ENCODE data around the gene PREX1. TPM values are rescaled to one million over a fixed set of nuclear protein-coding genes. Genes with fewer than 3 reads are reported as not detected.

PREX1 gene
- total RNA-seq, 2 donors from 2014 or later, result 7.4 to 37.9 TPM

DNA sequence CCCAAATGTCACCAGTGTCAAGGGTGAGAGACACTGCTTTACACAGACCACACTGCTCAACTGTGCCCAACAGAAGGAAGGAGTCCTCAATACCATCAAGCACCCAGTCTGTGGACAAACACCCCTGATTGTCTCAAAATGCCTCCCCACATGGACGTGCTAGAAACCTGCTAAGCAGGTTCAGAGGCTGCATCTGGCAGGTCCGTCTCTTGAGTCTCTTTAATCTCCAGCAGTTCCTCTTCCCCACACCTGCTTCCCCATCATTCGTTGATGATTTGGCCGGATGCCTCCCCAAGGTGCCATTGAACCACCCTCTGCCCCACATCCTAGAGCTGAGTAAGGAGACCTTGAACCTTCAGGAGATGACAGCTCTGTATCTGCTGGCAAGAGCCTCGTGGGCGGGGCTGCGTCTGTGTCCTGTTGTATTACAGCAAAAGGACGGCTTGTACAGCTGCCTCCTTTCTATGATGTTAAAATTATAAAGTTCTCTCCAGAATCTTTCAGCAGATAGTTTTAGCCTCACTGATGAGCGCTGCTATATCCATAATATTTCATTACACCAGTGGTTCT, 179.2 kb downstream of the PREX1 start:
- DNase-seq (ENCODE audit: low spot score), result no peak
- no peak for TF ChIP-seq POLR2A (IDR thresholded peaks at IDR 0.05)
- no peak for TF ChIP-seq POLR2AphosphoS5 (IDR thresholded peaks at IDR 0.05)
- TF ChIP-seq, protein P1, sequence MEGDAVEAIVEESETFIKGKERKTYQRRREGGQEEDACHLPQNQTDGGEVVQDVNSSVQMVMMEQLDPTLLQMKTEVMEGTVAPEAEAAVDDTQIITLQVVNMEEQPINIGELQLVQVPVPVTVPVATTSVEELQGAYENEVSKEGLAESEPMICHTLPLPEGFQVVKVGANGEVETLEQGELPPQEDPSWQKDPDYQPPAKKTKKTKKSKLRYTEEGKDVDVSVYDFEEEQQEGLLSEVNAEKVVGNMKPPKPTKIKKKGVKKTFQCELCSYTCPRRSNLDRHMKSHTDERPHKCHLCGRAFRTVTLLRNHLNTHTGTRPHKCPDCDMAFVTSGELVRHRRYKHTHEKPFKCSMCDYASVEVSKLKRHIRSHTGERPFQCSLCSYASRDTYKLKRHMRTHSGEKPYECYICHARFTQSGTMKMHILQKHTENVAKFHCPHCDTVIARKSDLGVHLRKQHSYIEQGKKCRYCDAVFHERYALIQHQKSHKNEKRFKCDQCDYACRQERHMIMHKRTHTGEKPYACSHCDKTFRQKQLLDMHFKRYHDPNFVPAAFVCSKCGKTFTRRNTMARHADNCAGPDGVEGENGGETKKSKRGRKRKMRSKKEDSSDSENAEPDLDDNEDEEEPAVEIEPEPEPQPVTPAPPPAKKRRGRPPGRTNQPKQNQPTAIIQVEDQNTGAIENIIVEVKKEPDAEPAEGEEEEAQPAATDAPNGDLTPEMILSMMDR (IDR thresholded peaks at IDR 0.05), result no peak
- intact Hi-C loops (cut with DNase I), result no loop called here
- Histone ChIP-seq H3K9me3 (no peaks in the 10 kb centered on the region), H3K36me3 (no peaks in the 10 kb centered on the region), H3K4me3 (no peak overlapping the region), H3K27me3 (replicated peaks; ENCODE audit: insufficient read depth) (no peaks in the 10 kb centered on the region), H3K27ac (no peak overlapping the region), H3K4me1 (replicated peaks) (no peaks in the 10 kb centered on the region)
- WGBS, result 54% methylated on average over 9 of the region's 9 CpGs

DNA sequence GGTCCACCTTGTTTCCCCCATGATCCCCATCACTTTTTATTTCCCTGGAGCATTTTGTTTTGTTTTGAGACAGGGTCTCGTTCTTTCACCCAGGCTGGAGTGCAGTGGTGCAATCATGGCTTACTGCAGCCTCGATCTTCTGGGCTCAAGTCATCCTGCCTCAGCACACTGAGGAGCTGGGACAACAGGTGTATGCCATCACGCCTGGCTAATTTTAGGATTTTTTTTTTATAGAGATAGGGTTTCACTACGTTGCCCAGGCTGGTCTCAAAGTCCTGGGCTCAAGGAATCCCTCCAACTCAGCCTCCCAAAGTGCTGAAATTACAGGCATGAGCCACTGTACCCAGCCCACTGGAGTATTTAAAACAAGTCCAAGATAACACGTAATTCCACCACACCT, 179.9 kb downstream of the PREX1 start:
- H3K4me3 ChIP-seq, result no peak overlapping the region
- H3K27ac ChIP-seq, result no peak overlapping the region
- DNase-seq (ENCODE audit: low spot score), result no peak
- no peaks in the 10 kb centered on the region for H3K27me3 ChIP-seq (replicated peaks; ENCODE audit: insufficient read depth)
- H3K36me3 ChIP-seq, result no peaks in the 10 kb centered on the region
- 62% methylated on average over 5 of the region's 5 CpGs for WGBS
- H3K4me1 ChIP-seq (replicated peaks), result no peaks in the 10 kb centered on the region
- intact Hi-C loops (cut with DNase I), result no loop called here
- no peaks in the 10 kb centered on the region for H3K9me3 ChIP-seq
- TF ChIP-seq POLR2A (IDR thresholded peaks at IDR 0.05), result no peak
- TF ChIP-seq, protein P1 (IDR thresholded peaks at IDR 0.05), result no peak
- no peak for TF ChIP-seq POLR2AphosphoS5 (IDR thresholded peaks at IDR 0.05)

DNA sequence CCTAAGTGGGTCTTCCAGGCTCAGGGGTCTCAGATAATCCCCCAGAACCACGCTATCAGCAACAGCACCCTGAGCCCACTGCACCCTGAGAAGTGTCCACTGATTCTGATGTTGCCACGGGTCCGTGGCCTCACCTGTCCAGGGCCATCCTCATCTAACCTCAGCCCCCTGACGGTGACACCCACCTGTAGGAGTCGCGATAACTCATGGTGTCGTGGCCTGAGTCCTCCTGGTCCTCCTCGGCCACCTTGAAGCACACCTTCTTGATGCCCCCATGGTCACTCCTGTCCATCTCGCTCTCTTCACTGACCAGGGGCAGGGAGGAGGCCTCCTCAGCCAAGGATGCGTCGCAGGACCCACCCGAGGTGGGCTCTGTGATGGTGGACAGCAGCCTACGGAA, 182.1 kb downstream of the PREX1 start:
- Histone ChIP-seq H3K4me1 (replicated peaks) (no peaks in the 10 kb centered on the region), H3K9me3 (no peaks in the 10 kb centered on the region), H3K36me3 (no peaks in the 10 kb centered on the region), H3K4me3 (no peak overlapping the region), H3K27me3 (replicated peaks; ENCODE audit: insufficient read depth) (no peaks in the 10 kb centered on the region), H3K27ac (no peak overlapping the region)
- intact Hi-C loops (cut with DNase I), result no loop called here
- WGBS, result 96% methylated on average over 13 of the region's 13 CpGs
- no peak for DNase-seq (ENCODE audit: low spot score)
- TF ChIP-seq POLR2AphosphoS5 (IDR thresholded peaks at IDR 0.05) (no peak), POLR2A (IDR thresholded peaks at IDR 0.05) (no peak)
- TF ChIP-seq, protein P1 (IDR thresholded peaks at IDR 0.05), result no peak

DNA sequence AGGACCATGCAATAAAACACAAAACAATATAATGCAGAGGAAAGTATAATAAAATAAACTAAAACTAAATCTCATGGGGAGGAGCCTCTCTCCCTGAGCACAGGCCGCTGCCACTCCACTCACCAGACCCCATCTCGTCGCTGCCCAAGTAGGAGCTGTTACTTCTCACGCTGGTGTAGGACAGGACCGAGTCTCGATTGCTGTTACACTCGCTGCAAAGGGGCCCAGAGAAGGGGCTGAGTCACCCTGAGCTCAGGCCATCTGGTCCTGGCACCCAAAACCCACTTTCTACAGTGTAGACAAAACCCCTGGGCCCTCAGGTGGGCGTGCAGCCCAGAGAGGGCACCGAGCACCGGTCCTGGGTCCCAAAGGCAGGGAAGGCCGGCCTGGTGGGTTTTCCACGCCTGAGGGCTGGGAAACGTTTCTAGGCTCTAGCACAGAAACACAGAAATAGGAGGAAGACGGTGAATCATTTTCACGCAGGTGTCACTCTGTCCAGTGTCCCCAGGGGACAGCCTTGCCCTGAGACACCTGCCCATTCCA, 183.4 kb downstream of the PREX1 start:
- no peak for TF ChIP-seq POLR2A (IDR thresholded peaks at IDR 0.05)
- TF ChIP-seq POLR2AphosphoS5 (IDR thresholded peaks at IDR 0.05), result no peak
- TF ChIP-seq, protein P1 (IDR thresholded peaks at IDR 0.05), result no peak
- no peak for DNase-seq (ENCODE audit: low spot score)
- H3K9me3 ChIP-seq, result no peaks in the 10 kb centered on the region
- no peak overlapping the region for H3K4me3 ChIP-seq
- H3K27me3 ChIP-seq (replicated peaks; ENCODE audit: insufficient read depth), result no peaks in the 10 kb centered on the region
- no peaks in the 10 kb centered on the region for H3K4me1 ChIP-seq (replicated peaks)
- WGBS, result 89% methylated on average over 15 of the region's 15 CpGs
- no peaks in the 10 kb centered on the region for H3K36me3 ChIP-seq
- H3K27ac ChIP-seq, result no peak overlapping the region
- intact Hi-C loops (cut with DNase I), result no loop called here

Measured in prostate gland (tissue), 2 donors.